NCI-H345 treated with DMSO at 0.1 percent for 48 hours (cell line): Measurements from ENCODE around the gene SLC16A6.
"Not testable (repeated sequence)": the region's sequence is repeated elsewhere in the genome, so short reads cannot be mapped to it uniquely, and the experiment has no call there.

ENCODE experiments used
- DNase-seq: peaks from one replicate; lab custom pipeline; 2025; ENCODE audit not compliant: unreplicated experiment; lab: John Stamatoyannopoulos, UW

SLC16A6 gene

GRCh38 chr17:68221786-68222185, 69.1 kb downstream of the SLC16A6 start:
- DNase-seq, result no peak

DNA sequence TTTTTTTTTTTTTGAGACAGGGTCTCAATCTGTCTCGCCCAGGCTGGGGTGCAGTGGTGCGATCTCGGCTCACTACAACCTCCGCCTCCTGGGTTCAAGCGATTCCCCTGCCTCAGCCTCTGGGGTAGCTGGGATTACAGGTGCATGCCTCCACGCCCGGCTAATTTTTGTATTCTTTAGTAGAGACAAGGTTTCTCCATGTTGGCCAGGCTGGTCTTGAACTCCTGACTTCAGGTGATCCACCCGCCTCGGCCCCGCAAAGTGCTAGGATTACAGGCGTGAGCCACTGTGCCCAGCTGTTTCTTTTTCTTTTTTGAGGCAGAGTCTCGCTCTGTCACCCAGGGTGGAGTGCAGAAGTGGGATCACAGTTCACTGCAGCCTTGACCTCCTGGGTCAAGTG, 70.1 kb downstream of the SLC16A6 start:
- not testable (repeated sequence) for DNase-seq

GRCh38 chr17:68220186-68220585, 70.7 kb downstream of the SLC16A6 start:
- DNase-seq, result not testable (repeated sequence)

GRCh38 chr17:68219429-68219828, 71.5 kb downstream of the SLC16A6 start:
- not testable (repeated sequence) for DNase-seq
